Inflammatory macrophage treated with lipopolysaccharide for 4 hours (primary cell): ENCODE results near the gene C12orf42.

ENCODE experiments used
- DNase-seq: peaks from one replicate; pipeline ENCODE4 v3.0.0-alpha.2; 2020

Gene C12orf42

DNA sequence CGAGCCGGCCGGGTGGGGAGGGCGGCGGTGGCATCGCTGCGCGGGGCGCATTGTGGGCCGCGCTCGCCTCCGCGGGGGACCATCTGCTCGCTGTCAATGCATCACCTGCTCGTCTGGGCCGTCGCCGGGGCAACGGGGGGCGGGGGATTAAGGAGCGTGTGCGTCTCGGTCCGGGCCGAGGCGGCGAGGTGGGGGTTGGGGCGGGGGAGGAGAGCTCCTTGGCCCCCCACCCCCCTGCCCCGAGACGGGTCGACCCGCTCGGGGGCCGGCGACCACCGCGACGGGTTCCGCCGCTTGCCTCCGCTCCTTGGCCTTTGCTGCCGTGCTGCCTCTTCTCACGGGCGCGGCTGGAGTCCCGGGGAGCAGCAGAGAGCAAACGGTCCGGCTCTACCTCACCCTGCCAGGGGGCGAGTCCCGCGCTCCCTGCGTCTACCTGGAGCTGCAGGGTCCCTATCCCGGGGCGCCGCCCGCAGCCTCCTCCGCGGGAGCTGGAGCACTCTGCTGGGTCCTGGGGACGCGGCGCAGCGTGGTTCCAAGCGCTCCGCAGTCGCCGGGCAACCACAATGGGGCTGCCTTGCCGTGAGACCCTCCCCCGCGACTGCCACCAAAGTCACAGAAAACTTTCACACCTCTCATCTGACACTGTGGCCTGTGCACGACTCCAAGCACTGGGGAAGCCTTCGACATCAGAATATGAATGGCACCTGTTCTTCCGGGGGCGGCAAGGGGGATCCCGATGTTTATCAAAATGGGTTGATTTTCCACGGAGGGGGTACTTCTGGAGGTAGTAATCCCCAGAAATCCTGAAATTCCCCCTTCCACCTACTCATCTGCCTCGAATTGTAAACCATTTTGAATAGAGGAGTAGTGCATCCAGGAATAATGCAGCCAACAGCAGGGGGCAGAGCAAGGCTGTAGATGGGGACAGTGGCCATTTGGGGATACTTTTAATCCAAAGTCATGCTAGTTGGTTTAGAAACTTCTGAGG lies at the start of gene C12orf42:
C12orf42 (minus strand) TSS at position 500 of the 988 bp plus-strand sequence. CDS start 17,542 bp downstream, outside the sequence.
- no peak for DNase-seq

DNA sequence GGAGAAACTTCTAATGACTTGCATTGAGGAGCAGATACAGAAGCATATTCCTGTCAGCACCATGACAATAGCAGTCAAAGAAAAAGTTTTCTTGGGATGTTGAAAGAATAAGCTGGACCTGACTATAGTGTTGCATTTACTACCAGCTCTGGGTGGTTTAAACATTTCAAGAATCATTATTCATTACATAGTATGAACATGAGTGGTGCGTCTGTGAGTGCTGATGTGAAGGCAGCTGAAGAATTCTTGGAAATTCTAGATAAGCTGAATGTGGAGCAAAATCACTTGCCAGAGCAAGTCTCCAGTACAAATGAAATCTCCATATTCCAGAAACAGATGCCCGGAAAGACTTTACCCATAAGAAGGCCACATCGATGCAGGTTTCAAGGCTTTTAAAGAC lies 46.3 kb upstream of the C12orf42 start:
- DNase-seq: no peak

DNA sequence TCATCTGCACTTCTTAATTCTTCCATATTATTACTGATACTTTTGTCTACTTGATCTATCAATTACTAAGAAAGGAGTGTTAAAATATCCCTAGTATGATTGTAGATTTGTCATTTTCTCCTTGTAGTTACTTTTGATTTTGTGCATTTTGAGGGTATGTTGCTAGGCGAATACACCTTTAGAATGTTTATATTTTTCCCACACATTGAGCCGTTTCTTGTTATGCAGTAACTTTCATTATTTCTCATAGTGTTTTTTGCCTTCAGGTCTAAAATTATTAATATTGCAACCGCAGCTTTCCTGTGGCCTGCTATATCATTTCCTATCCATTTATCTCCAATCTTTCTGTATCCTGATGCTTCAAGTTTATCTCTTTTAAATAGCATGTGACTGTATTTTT lies 44.6 kb upstream of the C12orf42 start:
- no peak for DNase-seq

DNA sequence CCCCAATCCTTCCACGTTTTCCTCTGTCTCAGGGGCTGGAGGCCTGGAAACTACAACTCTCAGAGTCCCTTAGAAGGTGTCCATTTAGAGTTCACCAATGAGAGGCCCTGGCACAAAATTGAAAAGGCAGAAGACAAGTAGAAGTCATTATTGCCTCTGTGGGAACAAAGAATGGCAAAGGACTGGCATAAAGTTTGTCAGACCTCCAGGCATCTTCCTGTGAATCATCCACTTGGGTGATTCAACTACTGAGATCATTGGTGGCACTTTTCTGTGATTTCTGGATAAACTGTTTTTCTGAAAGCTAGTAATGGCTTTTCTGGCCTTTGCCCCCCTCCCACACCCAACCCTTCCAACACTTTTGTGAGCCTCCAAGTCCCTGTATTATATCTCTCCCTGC lies 42.6 kb upstream of the C12orf42 start:
- DNase-seq: no peak

DNA sequence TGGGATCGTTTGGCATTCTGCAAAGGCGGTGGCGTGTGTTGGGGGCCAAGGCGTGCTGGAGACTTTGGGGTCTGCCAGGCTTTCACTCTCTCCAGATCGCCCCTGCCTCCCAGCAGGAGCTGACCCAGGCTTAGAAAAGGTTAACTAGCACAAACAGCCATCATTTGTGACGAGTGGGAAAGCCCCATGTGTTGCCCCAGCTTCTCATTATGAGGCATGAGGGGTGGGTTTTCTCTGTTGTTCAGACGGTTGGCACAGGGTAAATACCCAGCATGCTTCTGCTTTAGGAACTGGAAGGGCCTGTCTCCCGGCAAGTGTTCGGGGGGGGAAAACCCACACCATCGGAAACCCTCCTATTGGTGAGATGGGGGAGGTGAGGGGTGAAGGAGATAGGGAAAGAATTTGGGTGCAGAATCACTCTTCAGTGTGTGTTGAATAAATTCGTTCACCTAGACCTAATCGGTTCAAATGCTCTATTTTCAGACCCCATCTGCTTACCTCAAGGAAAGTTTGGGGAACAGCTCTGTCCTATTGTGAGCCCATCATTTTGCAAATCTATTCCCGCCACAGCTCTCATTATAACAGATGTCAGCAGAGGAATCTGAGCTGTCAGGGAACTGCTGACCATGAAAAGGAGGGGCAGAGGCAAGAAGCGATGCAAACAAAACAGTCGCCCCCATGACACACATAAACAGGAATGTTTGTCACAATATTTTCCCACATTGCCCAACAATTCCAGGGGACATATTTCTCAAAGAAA lies 34.7 kb upstream of the C12orf42 start:
- no peak for DNase-seq

DNA sequence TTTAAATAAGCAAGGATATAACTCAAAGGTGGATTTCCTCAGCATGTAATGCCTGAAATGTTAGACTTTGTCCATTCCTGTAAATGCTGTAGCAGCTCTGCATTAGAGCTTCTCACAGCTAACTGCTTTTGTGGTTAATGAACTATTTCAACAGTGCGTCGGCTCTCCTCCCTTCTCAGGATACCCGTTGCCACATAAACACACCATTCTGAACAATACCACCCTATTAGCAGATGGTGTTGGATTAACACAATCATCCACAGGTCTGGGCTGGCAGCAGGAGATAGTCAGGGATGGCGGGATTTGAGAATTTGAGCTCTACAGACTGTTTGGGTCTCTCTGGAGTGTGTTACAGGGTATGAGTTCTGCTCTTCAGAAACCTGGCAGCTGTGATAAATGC lies 33.5 kb upstream of the C12orf42 start:
- no peak for DNase-seq

DNA sequence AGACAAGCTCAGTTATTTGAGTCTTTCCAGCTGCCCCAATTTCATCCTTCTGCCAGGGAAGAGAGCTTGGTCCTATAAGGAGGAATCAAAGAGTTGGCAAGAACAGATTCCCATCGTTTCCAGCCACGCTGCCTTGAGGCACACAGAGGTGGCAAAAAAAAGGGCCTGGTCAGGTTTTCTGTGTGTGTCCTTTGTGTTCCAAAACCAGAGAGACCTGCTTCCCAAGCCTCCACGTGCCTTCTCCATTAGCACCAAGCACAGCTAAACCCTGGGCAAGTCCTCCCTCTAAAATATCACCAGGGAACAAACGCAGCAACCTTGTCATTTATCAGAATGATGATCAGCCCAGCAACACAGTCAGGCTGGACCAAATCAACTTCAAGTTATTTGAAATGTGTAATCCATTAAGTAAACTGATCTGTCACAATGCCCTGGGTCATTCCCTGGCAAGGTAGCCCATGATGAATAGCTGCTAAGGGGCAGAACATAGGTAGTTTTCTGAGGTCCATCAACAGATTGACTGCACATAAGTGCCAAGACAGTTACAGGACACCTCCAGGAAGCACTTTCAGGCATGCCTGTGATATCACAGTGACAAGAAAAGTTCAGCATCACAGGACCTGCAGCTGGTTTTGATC lies 28.6 kb upstream of the C12orf42 start:
- DNase-seq: no peak

DNA sequence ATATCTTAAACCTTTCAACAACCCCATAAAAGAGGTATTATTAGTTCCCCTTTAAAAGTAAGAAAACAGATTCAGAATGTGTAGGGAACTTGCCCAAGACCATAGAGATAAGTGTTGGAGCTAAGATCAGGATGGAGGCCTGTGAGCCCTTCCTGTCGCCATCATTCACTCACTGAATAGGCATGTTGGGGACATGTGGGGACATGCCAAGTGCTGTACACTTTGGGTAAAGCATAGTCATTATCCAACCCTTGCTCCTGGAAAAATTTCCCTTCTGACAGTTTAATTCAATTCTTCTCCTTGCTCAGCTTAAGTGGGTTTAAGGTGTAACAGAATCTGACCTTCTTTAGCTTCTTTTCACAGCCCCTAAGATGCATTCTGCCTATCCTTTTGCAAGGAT lies 28.0 kb upstream of the C12orf42 start:
- no peak for DNase-seq

DNA sequence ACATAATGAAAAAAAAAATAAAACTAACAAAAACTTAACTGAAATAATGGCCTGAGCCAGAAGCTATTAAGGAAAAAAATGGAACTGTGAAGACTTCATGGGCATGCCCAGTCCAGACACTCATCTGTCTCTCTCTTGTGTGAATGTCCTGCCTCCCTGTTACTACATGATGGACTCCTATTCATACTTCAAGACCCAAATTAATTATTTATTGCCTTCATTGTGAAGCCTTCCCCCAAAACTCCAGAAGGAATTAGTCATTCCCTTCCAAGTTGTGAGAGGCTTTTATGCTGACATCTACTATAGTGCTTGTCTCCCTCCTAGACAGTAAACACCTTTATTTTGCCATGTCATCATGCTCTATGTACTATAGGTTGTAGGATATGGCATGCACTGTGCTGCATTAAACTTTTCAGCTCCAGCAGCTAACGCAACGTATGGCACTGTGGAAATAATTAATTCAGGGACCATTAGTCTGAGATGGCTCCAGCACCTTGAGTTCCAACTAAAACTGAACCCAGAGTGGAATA lies 25.0 kb upstream of the C12orf42 start:
- no peak for DNase-seq

DNA sequence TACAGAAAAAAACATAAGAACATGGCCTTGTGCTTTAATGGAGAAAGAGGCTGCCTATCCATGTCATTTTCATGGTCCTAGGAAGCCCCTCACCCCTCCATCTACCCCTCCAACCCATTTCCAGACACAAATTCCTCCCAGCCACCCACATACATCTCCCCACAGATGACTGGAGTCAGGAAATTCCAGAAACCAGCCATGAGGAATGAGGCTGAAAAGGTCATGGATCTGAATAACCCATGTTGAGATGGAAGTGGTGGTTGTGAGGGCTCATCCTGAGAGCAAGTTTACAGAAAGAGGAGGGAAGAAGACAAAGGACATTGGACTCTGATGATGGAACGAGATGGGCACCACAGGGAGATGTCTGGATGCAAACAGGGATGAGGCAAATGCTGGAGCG lies 23.9 kb upstream of the C12orf42 start:
- DNase-seq: no peak

DNA sequence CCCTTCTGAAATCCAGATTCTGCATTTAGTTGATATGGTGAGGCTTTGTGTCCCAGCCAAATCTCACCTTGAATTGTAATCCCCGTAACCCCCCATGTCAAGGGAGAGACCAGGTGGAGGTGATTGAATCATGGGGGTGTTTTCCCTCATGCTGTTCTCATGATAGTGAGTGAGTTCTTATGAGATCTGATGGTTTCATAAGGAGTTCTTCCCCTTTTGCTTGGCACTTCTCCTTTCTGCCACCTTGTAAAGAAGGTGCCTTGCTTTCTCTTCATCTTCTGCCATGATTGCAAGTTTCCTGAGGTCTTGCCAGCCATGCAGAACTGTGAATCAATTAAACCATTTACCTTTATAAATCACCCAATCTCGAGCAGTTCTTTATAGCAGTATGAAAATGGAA lies 23.1 kb upstream of the C12orf42 start:
- no peak for DNase-seq

DNA sequence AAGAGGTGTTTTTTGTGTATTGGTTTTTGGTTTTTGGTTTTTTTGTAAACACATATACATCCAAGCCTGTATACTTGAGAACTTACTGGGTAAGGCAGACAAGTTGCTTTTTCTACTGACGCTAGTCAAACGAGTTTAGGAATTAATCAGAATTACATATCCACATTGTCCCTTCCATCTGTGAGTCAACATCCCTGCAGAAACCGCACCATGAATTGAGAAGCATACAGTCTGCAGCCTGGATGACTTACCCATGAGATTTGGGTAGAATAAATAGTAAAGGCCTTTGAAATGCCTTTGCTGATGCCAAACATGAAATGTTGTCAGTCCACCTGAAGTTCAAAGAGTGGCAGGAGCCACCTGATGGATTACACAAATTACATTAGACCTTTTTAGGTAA lies 21.4 kb upstream of the C12orf42 start:
- no peak for DNase-seq

DNA sequence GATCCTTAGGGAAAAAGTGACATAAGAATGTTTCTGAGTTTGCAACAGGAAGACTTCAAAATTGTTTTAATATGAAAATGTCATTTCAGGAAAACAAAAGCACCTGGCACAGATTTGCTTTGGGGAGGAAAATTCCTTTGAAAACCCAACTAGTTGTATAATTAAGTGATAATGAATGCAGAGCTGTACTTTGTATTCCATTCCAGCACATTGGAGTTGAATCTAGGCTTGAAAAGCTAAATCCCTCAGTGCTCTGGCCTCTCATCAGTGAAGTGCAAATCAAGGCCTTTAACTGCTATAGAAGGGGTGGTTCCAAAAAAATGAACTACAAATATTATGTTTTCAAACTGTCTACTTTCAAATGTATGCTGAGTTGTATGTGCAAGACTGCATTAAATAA lies 19.6 kb upstream of the C12orf42 start:
- DNase-seq: no peak

DNA sequence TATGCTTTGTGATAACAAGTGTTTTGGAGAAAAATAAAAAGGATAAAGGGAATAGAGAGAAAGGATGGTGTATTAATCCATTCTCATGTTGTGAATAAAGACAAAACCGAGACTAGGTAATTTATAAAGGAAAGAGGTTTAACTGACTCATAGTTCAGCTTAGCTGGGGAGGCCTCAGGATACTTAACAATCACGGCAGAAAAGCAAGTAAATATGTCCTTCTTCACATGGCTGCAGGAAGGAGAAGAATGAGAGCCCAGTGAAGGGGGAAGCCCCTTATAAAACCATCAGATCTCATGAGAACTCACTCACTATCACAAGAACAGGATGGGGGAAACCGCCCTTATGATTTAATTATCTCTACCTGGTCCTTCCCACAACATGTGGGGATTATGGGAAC lies 18.1 kb upstream of the C12orf42 start:
- DNase-seq: no peak

DNA sequence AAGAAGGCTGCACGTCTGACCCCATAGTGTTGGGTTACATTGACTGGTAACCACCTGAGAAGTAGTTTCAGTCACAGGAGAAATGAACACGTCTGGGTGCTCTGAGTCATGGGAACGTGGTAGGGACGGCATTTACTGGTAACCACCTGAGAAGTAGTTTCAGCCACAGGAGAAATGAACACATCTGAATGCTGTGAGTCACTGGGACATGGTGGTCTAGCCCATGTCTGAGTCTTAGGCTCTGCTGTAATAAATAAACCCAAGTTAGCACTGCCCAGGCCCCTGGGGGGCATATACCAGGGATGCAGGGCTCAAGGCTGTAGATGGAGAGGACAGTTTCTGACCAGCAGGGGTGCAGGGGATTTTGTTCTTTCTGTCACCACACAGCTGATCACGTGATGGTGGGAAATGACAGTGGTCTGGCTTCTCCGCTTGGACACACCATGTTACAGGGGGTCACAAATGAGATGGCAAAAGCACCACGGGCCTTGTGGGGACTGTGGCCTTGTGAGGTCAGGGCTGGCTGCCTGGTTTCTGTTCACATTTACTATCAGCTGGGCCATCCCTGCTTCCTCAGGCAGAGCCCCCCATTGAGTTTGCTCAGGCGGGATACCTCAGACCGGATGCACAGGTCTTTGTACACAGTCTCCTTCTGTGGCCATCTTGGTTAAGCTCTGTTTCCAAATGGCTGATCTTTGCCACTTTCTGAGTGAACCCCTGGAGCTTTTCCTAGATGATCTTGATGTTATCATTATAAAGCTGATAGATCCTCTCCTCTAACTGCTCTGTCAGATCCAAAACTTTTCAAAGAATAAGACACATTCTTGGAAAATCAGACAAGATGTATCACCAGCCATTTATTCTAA lies 9.8 kb upstream of the C12orf42 start:
- DNase-seq: no peak

DNA sequence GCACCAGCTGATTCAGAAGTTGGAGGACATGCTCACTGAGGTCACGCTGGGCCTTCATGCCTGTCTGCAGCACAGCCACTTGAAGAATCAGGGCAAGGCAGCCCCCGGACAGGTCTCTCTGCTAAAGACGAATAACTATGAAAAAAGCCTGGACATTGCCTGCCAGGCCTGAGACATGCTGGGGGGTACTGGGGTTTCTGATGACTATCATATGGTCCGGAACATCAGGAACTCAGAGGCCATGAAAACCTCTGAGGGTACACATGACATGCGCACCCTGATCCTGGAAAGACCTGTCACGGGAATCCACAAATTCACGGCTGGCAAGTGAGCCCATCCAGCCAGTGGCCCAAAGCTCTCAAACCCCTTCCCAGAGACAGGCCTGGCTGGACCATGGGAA lies 8.8 kb upstream of the C12orf42 start:
- DNase-seq: no peak

DNA sequence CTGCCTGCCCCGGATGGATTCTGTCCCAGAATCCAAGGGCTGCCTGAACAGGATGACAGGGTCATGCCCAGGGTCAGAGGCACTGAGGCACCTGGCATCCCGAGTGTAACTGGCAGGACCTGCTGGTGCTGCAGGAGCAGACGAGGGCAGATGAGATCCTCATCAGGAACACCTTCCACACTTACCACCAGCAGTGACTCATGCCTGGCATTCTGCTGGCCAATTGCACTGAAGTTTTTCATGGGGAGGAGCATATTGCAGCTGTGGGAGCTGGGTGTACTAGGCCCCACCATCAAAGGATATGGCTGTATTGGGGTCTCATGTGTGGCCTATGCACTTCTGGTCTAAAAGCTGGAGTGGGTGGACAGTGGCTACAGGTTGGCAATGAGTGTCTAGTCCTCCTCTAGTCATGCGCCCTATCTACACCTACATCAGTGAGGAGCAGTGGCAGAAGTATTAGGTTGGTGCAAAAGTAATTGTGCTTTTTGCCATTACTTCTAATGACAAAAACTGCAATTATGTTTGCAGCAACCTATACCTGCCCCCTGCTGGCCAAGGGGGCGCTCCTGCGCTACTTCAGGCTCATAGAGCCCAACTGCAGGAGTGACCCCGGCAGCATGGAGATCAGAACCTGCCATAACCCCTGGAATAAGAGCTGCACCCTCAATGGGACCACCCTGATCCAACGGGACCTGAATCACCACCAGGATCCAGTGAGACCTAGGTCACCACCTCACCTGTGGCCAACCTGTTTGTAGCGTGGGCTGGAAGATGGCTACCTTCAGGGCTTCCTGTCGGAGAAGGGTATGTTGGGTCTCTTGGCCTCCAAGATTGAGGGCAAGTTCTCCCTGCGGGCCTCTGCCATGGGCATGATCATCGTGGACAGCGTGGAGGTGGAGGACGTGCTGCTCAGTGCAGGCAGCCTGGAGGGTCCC lies 8.0 kb upstream of the C12orf42 start:
- DNase-seq: no peak

DNA sequence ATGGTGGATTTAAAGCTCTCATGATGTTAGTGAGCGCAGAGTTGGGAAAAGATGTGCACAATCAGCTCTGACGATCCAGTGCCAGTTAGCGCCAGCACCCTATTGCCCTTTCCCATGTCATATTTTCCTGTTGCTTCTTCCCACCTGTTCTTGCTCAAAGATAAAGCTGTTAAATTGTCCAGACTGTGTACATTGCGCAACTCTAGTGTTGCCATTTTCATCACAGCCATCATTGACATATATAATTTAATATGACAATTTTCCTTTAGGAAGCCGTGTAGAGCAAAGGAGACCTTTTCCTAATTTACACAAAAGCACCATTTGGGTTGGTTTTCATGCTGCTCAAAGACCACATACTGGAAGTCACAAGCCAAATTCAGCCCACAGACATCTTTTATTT lies 5.7 kb upstream of the C12orf42 start:
- DNase-seq: no peak

DNA sequence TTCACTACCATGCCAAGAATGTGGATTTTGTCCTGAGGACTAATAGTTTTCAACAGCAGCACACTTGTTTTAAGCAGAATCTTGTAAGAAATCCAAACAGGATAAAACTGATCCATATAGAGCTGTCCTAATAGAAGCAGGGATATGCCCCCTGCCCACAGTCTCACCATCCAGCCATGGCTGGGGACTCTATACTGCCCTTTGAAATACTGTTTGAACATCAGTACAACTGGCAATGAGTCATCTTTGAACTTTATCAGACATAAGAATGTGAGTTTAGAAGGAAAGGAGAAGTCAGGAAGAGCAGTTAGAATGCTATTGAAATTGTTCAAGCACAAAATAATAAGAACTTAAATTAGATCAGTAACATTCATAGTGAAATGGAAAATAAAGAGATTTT lies 3.8 kb upstream of the C12orf42 start:
- DNase-seq: no peak

DNA sequence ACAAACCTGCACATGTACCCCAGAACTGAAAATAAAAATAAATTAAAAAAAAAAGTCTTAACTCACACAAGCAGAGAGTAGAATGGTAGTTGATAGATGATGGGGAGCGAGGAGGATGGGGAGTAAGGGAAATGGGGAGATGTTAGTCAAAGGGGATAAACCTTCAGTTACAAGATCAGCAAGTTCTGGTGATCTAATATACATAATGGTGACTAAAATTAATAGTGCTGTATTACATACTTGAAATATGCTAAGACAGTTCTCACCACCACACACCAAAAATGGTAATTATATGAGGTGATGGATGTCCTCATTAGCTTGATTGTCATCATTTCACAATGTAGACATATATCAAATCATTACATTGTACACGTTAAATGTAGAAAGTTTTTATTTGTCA lies 3.2 kb upstream of the C12orf42 start:
- no peak for DNase-seq
